ENCODE results near the gene TBC1D1.

The TBC1D1 gene

GRCh38 chr4:38107818-38108217, 216.9 kb downstream of the TBC1D1 start:
- DNase-seq: no peak

- no peak for DNase-seq
Measured at GRCh38 chr4:38109370-38109769, 218.5 kb downstream of the TBC1D1 start.

GRCh38 chr4:38109896-38110295, 219.0 kb downstream of the TBC1D1 start:
- no peak for DNase-seq

GRCh38 chr4:38111024-38111423, 220.1 kb downstream of the TBC1D1 start:
- DNase-seq: no peak

- no peak for DNase-seq
Measured at GRCh38 chr4:38111717-38112116, 220.8 kb downstream of the TBC1D1 start.

GRCh38 chr4:38113132-38113531, 222.2 kb downstream of the TBC1D1 start:
- no peak for DNase-seq

- no peak for DNase-seq
Measured at GRCh38 chr4:38113551-38113950, 222.7 kb downstream of the TBC1D1 start.

- DNase-seq: peak in 1 of 2 experiments; percentile 57
Measured at GRCh38 chr4:38114386-38115150, 223.7 kb downstream of the TBC1D1 start.

GRCh38 chr4:38115601-38116000, 224.7 kb downstream of the TBC1D1 start:
- DNase-seq: no peak

- DNase-seq: no peak
Measured at GRCh38 chr4:38117591-38117990, 226.7 kb downstream of the TBC1D1 start.

GRCh38 chr4:38119668-38120385, 228.9 kb downstream of the TBC1D1 start:
- DNase-seq: peak; percentile 27 to 64

- DNase-seq: no peak
Measured at GRCh38 chr4:38120772-38121171, 229.9 kb downstream of the TBC1D1 start.

- DNase-seq: no peak
Measured at GRCh38 chr4:38122060-38122459, 231.2 kb downstream of the TBC1D1 start.

- DNase-seq: no peak
Measured at GRCh38 chr4:38123555-38123954, 232.7 kb downstream of the TBC1D1 start.

GRCh38 chr4:38124961-38125360, 234.1 kb downstream of the TBC1D1 start:
- DNase-seq: no peak

- no peak for DNase-seq
Measured at GRCh38 chr4:38125816-38126215, 234.9 kb downstream of the TBC1D1 start.

GRCh38 chr4:38128478-38129459, 237.9 kb downstream of the TBC1D1 start:
- no peak for DNase-seq

GRCh38 chr4:38129460-38130227, 238.8 kb downstream of the TBC1D1 start:
- no peak for DNase-seq

- no peak for DNase-seq
Measured at GRCh38 chr4:38130884-38131283, 240.0 kb downstream of the TBC1D1 start.

- no peak for DNase-seq
Measured at GRCh38 chr4:38131371-38132091, 240.6 kb downstream of the TBC1D1 start.

- DNase-seq: no peak
Measured at GRCh38 chr4:38132107-38132673, 241.3 kb downstream of the TBC1D1 start.
